IPS-15b (cell line): ENCODE measurements around the gene TENT5C.

Source experiments
- H3K27me3 ChIP-seq: one replicate; pipeline ENCODE4 v1.6.1; 2013; ENCODE audit warnings: low read length; ENCODE audit not compliant: control insufficient read depth, insufficient read depth
- H3K36me3 ChIP-seq: one replicate; pipeline ENCODE4 v1.6.1; 2013; ENCODE audit warnings: low read length; ENCODE audit not compliant: control insufficient read depth, insufficient read depth
- H3K4me1 ChIP-seq: one replicate; pipeline ENCODE4 v1.6.1; 2013; ENCODE audit warnings: mild to moderate bottlenecking, low read length; ENCODE audit not compliant: control insufficient read depth, insufficient read depth
- H3K4me3 ChIP-seq: one replicate; pipeline ENCODE4 v1.5.1; 2013; ENCODE audit warnings: low read depth, low read length
- H3K9ac ChIP-seq: one replicate; pipeline ENCODE4 v1.6.1; 2013; ENCODE audit warnings: low read depth, mild to moderate bottlenecking, low read length
- H3K9me3 ChIP-seq: one replicate; pipeline ENCODE4 v1.6.1; 2013; ENCODE audit warnings: mild to moderate bottlenecking, low read length; ENCODE audit not compliant: control insufficient read depth, insufficient read depth

Gene TENT5C

DNA sequence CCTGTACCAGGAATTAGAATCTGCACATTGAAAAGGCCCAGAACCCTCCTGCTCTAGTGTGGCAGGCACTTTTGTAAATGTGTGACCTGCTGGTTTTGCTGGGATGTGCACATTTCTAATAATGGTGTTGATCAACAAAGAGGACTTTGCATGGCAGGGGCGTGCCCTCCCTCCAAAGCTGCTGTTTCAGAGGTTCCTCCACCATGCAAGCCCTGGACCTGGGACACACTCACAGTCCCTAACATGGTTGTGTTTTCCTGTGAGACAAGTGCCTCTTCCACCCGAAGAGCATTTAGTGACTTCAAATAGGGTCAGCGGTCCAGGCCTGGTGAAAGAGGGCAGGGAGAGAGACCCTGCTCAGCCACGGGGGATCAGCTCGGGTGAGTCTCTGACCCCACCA is 28.1 kb downstream of the TENT5C start:
- H3K36me3 ChIP-seq: no peaks in the 10 kb centered on the region
- H3K4me3 ChIP-seq: no peak overlapping the region
- H3K9me3 ChIP-seq: no peaks in the 10 kb centered on the region
- H3K27me3 ChIP-seq: no peaks in the 10 kb centered on the region
- no peak overlapping the region for H3K9ac ChIP-seq
- H3K4me1 ChIP-seq: peaks cover 11% of the 10 kb centered on the region

GRCh38 chr1:117634631-117635030 is 28.8 kb downstream of the TENT5C start:
- Histone ChIP-seq H3K4me3 (no peak overlapping the region), H3K4me1 (peaks cover 11% of the 10 kb centered on the region), H3K27me3 (no peaks in the 10 kb centered on the region), H3K36me3 (no peaks in the 10 kb centered on the region), H3K9me3 (no peaks in the 10 kb centered on the region), H3K9ac (no peak overlapping the region)

DNA sequence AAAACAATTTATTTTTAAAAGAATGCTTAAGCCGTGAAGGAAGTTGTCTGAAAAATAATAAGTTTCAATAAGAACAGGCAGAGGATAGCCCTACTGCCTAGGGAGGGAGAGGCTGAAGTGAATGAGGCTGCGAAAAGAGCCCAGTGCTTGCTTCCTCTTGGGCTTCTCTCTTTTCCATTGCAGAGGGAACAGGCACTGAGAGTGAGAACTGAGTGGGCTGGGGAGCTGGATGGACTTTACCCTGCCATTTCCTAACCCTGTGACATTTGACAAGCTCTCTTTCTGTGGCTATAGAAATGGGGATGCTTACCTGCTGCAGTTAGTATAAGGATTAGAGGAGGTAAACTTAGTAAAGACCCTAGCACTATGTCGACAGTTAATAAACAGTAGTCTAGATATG is 30.0 kb downstream of the TENT5C start:
- H3K4me1 ChIP-seq: peaks cover 11% of the 10 kb centered on the region
- no peak overlapping the region for H3K9ac ChIP-seq
- no peaks in the 10 kb centered on the region for H3K27me3 ChIP-seq
- H3K4me3 ChIP-seq: no peak overlapping the region
- no peaks in the 10 kb centered on the region for H3K36me3 ChIP-seq
- no peaks in the 10 kb centered on the region for H3K9me3 ChIP-seq

DNA sequence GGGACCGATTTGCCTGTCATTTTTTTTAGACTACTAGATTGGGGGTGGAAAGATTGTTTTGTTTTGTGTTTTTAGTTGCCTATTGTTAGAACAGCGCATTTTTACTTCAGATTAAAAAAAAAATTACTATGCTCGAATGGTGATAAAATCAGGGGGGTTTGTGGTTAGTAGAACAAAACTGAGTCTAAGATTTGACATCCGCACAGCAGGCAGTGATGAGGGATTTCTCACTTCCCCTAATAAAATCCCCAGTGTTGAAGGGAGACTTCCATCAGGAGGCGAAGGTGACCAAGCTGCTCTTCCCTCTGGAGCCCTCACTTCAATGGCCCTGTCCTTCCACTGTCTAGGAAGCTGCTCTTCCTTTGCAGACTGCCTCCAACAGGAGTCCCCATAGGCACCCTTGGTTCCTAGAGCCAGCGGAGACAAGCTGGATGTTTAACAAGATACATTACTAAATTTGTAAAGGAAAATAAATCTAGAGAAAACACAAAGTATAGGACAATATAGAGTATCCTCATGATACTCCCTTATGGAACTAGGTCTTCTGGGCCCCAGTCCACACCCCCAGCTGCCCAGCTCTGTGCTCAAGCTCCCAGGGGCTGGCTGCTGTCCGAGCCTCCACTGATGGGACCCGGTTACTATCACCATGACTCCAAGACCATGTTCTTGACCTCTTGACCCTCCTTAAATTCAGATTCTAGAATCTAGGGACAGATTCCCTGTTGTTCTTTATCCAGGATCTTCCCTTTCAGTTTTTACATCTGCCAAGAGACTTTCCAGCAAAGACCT is 31.0 kb downstream of the TENT5C start:
- Histone ChIP-seq H3K4me3 (no peak overlapping the region), H3K9ac (no peak overlapping the region), H3K9me3 (no peaks in the 10 kb centered on the region), H3K27me3 (no peaks in the 10 kb centered on the region), H3K4me1 (peaks cover 11% of the 10 kb centered on the region), H3K36me3 (no peaks in the 10 kb centered on the region)

DNA sequence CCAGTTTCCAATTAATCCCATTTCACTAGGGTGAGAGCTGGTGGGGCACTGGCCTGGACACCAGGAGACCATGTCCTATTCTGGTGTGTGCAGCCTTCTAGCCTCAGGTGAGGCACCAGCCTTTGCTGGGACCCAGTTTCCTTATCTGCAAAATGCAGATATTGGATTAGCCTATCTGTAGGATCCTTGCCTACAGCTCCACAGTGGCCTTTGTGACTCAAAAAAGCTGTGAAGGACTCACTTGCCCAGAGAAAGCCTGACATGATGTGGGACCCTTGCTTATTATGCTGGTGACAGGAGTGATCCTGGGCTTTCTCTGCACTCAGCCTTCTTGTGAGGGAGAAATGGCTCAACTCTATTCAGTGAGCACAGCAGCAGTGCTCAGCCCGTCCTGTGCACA is 32.3 kb downstream of the TENT5C start:
- Histone ChIP-seq H3K36me3 (no peaks in the 10 kb centered on the region), H3K27me3 (no peaks in the 10 kb centered on the region), H3K4me3 (no peak overlapping the region), H3K9ac (no peak overlapping the region), H3K9me3 (no peaks in the 10 kb centered on the region), H3K4me1 (peaks cover 3% of the 10 kb centered on the region)

DNA sequence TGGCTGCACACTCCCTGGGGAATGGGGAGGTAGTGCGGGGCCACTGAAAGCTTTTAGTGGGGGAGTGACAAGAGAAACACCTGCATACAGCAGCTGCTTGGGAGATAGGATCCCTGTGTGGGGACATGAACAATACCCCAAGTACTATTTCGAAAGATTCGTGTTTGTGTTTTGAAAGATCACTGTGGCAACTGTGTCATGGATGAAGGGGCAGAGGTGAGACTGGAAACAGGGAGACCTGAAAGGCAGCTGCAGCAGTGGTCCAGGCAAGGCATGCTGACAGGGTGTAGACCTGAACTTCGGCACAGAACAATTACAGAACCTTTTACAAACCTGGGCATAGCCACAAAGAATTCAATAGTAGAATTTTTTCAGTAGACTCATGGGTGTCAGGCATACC is 32.9 kb downstream of the TENT5C start:
- Histone ChIP-seq H3K9me3 (no peaks in the 10 kb centered on the region), H3K4me3 (no peak overlapping the region), H3K27me3 (no peaks in the 10 kb centered on the region), H3K36me3 (no peaks in the 10 kb centered on the region), H3K9ac (no peak overlapping the region), H3K4me1 (no peaks in the 10 kb centered on the region)

- H3K4me1 ChIP-seq: no peaks in the 10 kb centered on the region
- H3K4me3 ChIP-seq: no peak overlapping the region
- H3K27me3 ChIP-seq: no peaks in the 10 kb centered on the region
- no peaks in the 10 kb centered on the region for H3K36me3 ChIP-seq
- H3K9ac ChIP-seq: no peak overlapping the region
- H3K9me3 ChIP-seq: no peaks in the 10 kb centered on the region
Observed at GRCh38 chr1:117639741-117640140, 33.9 kb downstream of the TENT5C start.

DNA sequence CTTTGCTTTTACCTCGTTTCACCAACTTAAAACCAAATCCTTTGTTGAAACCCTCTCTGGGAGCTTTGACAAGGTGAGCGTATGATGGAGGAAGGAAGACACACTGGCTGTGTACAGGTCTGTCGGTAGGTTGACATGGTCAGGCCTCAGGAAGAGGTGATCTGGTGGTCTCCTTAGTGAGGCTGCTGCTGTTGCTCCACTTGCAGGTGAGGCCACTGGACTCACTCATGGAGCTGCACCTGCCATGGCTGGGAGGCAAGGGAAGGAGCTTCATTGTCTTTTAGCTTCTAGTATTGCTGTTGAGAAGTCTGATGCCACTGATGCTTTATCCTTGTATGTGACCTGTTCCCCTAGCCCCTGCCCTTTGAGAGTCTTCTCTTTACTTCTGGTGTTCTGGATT is 35.7 kb downstream of the TENT5C start:
- Histone ChIP-seq H3K36me3 (no peaks in the 10 kb centered on the region), H3K9me3 (no peaks in the 10 kb centered on the region), H3K9ac (no peak overlapping the region), H3K27me3 (no peaks in the 10 kb centered on the region), H3K4me1 (no peaks in the 10 kb centered on the region), H3K4me3 (no peak overlapping the region)

- Histone ChIP-seq H3K4me1 (no peaks in the 10 kb centered on the region), H3K9me3 (no peaks in the 10 kb centered on the region), H3K9ac (no peak overlapping the region), H3K4me3 (no peak overlapping the region), H3K36me3 (no peaks in the 10 kb centered on the region), H3K27me3 (no peaks in the 10 kb centered on the region)
Observed at GRCh38 chr1:117642963-117643362, 37.1 kb downstream of the TENT5C start.

GRCh38 chr1:117643601-117644000 is 37.8 kb downstream of the TENT5C start:
- Histone ChIP-seq H3K9me3 (no peaks in the 10 kb centered on the region), H3K9ac (no peak overlapping the region), H3K27me3 (no peaks in the 10 kb centered on the region), H3K36me3 (no peaks in the 10 kb centered on the region), H3K4me3 (no peak overlapping the region), H3K4me1 (no peaks in the 10 kb centered on the region)

DNA sequence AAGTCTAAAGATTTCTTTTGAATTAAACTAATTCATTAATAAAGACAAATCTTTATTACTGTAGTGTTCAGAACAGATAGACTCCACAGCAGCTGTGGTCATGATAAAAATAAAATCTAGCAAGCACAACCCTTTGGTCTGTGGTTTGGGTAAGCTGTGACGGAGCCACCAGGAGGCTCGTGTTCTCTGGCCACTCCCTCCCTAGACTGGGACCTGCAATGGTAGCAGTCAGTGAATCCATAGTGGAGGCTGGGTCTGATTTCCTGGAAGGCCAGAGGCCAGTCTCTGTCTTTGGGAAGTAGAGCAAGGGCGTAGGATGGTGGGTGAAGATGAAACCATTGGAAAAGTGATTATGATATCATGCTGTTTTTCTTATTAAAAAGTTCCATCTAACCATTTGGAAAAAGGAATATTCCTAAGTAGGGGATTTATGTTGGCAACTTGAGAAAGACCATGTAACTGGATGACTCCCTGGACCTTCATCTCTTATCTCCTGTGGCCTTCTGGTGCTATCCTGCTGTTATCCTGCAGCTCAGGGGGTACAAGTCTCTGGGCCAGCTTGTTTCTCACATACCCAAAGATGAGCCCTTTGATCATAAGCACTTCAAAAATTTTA is 39.0 kb downstream of the TENT5C start:
- H3K4me3 ChIP-seq: no peak overlapping the region
- no peak overlapping the region for H3K9ac ChIP-seq
- no peaks in the 10 kb centered on the region for H3K36me3 ChIP-seq
- no peaks in the 10 kb centered on the region for H3K9me3 ChIP-seq
- H3K4me1 ChIP-seq: no peaks in the 10 kb centered on the region
- H3K27me3 ChIP-seq: no peaks in the 10 kb centered on the region

- H3K4me3 ChIP-seq: no peak overlapping the region
- no peaks in the 10 kb centered on the region for H3K9me3 ChIP-seq
- H3K4me1 ChIP-seq: no peaks in the 10 kb centered on the region
- no peak overlapping the region for H3K9ac ChIP-seq
- H3K36me3 ChIP-seq: no peaks in the 10 kb centered on the region
- H3K27me3 ChIP-seq: no peaks in the 10 kb centered on the region
Observed at GRCh38 chr1:117645343-117645742, 39.5 kb downstream of the TENT5C start.
